PC-9 (cell line): Measurements from ENCODE around the gene TMEM52B. TPM values are rescaled to one million over a fixed set of nuclear protein-coding genes. Genes with fewer than 3 reads are reported as not detected.

Experiments used
- BruUV-seq: library from RNA; stranded (reverse); fragments of 400-500 nt; replicated peaks from 2 replicates; lab custom pipeline; 2021; lab: Mats Ljungman, UMichigan
- CTCF ChIA-PET: fragments of 300-600 bp; sonication (Branson Sonifier 250); formaldehyde crosslinking; loops from one replicate; lab custom pipeline; 2022; ENCODE audit warnings: antibody characterized with exemption; lab: Charles Lee
- POLR2A ChIA-PET: fragments of 300-600 bp; sonication (Branson Sonifier 250); formaldehyde crosslinking; loops from one replicate; lab custom pipeline; 2022; ENCODE audit warnings: antibody characterized with exemption; ENCODE audit not compliant: unreplicated experiment; lab: Charles Lee
- DNase-seq, 2 experiments: peaks; one replicate each; pipeline versions ENCODE4 v3.0.0 to v3.0.0-alpha.2; 2015 to 2022; ENCODE audit warnings: mixed read lengths in 1 of 2
- H2AFZ ChIP-seq: fragments of 200-600 bp; sonication (generic); 2 replicates; pipeline ENCODE4 v1.8.1; 2017; ENCODE audit warnings: antibody characterized with exemption
- H3F3A ChIP-seq: fragments of 200-600 bp; sonication (generic); 2 replicates; pipeline ENCODE4 v1.8.1; 2017; ENCODE audit warnings: antibody characterized with exemption, mild to moderate bottlenecking, low read depth; ENCODE audit not compliant: insufficient read depth
- H3K27ac ChIP-seq: fragments of 200-600 bp; sonication (generic); 2 replicates; pipeline ENCODE4 v1.6.1; 2016; ENCODE audit warnings: mixed run types
- H3K27me3 ChIP-seq: fragments of 200-600 bp; sonication (generic); 2 replicates; pipeline ENCODE4 v1.6.1; 2016; ENCODE audit warnings: low read depth, mixed run types; ENCODE audit not compliant: insufficient read depth
- H3K36me3 ChIP-seq: fragments of 200-600 bp; sonication (generic); 2 replicates; pipeline ENCODE4 v1.6.1; 2016; ENCODE audit warnings: low read depth, mixed run types
- H3K4me1 ChIP-seq: fragments of 200-600 bp; sonication (generic); replicated peaks from 2 replicates; pipeline ENCODE4 v1.6.1; 2016; ENCODE audit warnings: mixed run types; ENCODE audit not compliant: insufficient read depth
- H3K4me2 ChIP-seq: fragments of 200-600 bp; sonication (generic); 2 replicates; pipeline ENCODE4 v1.6.1; 2017; ENCODE audit warnings: mixed run types
- H3K4me3 ChIP-seq: fragments of 200-600 bp; sonication (generic); 2 replicates; pipeline ENCODE4 v1.6.1; 2016; ENCODE audit warnings: mixed run types
- H3K79me2 ChIP-seq: fragments of 200-600 bp; sonication (generic); 2 replicates; pipeline ENCODE4 v1.6.1; 2017; ENCODE audit warnings: low read depth, mixed run types
- H3K9me2 ChIP-seq: fragments of 200-600 bp; sonication (generic); 2 replicates; pipeline ENCODE4 v1.8.1; 2017; ENCODE audit warnings: mild to moderate bottlenecking; ENCODE audit not compliant: insufficient read depth
- H3K9me3 ChIP-seq: fragments of 200-600 bp; sonication (generic); 2 replicates; pipeline ENCODE4 v1.8.1; 2016; ENCODE audit warnings: low read depth; ENCODE audit not compliant: insufficient read depth
- H4K20me1 ChIP-seq: fragments of 200-600 bp; sonication (generic); 2 replicates; pipeline ENCODE4 v1.8.1; 2017; ENCODE audit not compliant: insufficient read depth
- EZH2 ChIP-seq: fragments of 200-600 bp; sonication (generic); IDR thresholded peaks from 2 replicates; pipeline ENCODE4 v1.8.0; 2017; ENCODE audit warnings: antibody characterized with exemption, low read depth
- intact Hi-C: fragments of 100-400 bp; cut with micrococcal nuclease; formaldehyde crosslinking; loops from one replicate; pipeline ENCODE4 v1.10.0; 2022; ENCODE audit not compliant: unreplicated experiment
- total RNA-seq: library from RNA; stranded (reverse); gene quantifications from 2 replicates; pipeline ENCODE4 v1.2.3, GENCODE V29; 2021
- TF ChIP-seq, protein P1 (sequence below): fragments of 200-600 bp; sonication (generic); conservative IDR thresholded peaks from 2 replicates; pipeline ENCODE4 v1.6.1; 2017; ENCODE audit warnings: mixed run types, antibody characterized with exemption, mild to moderate bottlenecking, moderate library complexity

Gene TMEM52B
- total RNA-seq, 1 experiment from 2014 or later = 2.6 TPM

DNA sequence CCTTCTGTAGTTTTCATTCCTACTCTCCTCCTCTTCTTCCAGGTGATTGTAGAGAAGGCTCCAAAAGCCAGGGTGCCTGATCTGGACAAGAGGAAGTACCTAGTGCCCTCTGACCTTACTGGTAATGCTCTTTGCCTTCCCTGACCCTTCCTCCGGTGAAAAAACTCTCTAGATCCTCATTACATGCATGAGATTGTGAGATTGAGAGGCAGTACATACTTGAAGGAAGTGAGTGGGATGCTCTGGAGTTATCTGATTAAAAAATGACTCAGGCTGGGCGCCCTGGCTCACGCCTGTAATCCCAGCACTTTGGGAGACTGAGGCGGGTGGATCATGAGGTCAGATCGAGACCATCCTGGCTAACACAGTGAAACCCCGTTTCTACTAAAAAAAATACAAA, 39.2 kb downstream of the TMEM52B start:
- Histone ChIP-seq H3K27me3 (no peaks in the 10 kb centered on the region), H3K9me2 (no peaks in the 10 kb centered on the region), H3F3A (peaks cover 21% of the 10 kb centered on the region; the same call in 1 of the 2 replicates), H3K27ac (no peak overlapping the region), H3K36me3 (peaks cover 18% of the 10 kb centered on the region; the same call in 1 of the 2 replicates), H3K79me2 (peaks cover 20% of the 10 kb centered on the region), H3K4me2 (no peak overlapping the region), H3K9me3 (no peaks in the 10 kb centered on the region), H3K4me3 (no peak overlapping the region), H3K4me1 (peaks cover 20% of the 10 kb centered on the region), H2AFZ (no peak overlapping the region), H4K20me1 (no peaks in the 10 kb centered on the region)
- intact Hi-C loops = loop anchor here (10.0 kb wide), 2 partner anchors 183 to 463 kb away; partner anchors contain the start of gene CLEC9A
- ChIA-PET POLR2A (no interaction called here), CTCF (no interaction called here)
- TF ChIP-seq, protein P1, sequence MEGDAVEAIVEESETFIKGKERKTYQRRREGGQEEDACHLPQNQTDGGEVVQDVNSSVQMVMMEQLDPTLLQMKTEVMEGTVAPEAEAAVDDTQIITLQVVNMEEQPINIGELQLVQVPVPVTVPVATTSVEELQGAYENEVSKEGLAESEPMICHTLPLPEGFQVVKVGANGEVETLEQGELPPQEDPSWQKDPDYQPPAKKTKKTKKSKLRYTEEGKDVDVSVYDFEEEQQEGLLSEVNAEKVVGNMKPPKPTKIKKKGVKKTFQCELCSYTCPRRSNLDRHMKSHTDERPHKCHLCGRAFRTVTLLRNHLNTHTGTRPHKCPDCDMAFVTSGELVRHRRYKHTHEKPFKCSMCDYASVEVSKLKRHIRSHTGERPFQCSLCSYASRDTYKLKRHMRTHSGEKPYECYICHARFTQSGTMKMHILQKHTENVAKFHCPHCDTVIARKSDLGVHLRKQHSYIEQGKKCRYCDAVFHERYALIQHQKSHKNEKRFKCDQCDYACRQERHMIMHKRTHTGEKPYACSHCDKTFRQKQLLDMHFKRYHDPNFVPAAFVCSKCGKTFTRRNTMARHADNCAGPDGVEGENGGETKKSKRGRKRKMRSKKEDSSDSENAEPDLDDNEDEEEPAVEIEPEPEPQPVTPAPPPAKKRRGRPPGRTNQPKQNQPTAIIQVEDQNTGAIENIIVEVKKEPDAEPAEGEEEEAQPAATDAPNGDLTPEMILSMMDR = no peak
- TF ChIP-seq EZH2 = no peak
- DNase-seq = no peak
- no TSS peak for BruUV-seq

GRCh38 chr12:10220398-10221077, 41.7 kb downstream of the TMEM52B start:
- no peak overlapping the region for H3K27ac ChIP-seq
- H2AFZ ChIP-seq = no peak overlapping the region
- no peaks in the 10 kb centered on the region for H4K20me1 ChIP-seq
- no peaks in the 10 kb centered on the region for H3K9me2 ChIP-seq
- H3K9me3 ChIP-seq = no peaks in the 10 kb centered on the region
- H3K79me2 ChIP-seq = peaks cover 5% of the 10 kb centered on the region
- TF ChIP-seq, protein P1 = no peak
- no peak overlapping the region for H3K4me3 ChIP-seq
- no peak for DNase-seq
- POLR2A ChIA-PET = no interaction called here
- no peaks in the 10 kb centered on the region for H3K27me3 ChIP-seq
- CTCF ChIA-PET = no interaction called here
- peaks cover 2% of the 10 kb centered on the region; the same call in 1 of the 2 replicates for H3F3A ChIP-seq
- peaks cover 18% of the 10 kb centered on the region; the same call in 1 of the 2 replicates for H3K36me3 ChIP-seq
- no peak overlapping the region for H3K4me2 ChIP-seq
- peaks cover 4% of the 10 kb centered on the region for H3K4me1 ChIP-seq
- intact Hi-C loops = no loop called here
- BruUV-seq = no TSS peak

GRCh38 chr12:10221846-10222245, 43.0 kb downstream of the TMEM52B start:
- H3K4me1 ChIP-seq = no peaks in the 10 kb centered on the region
- peaks cover 18% of the 10 kb centered on the region; the same call in 1 of the 2 replicates for H3K36me3 ChIP-seq
- H2AFZ ChIP-seq = no peak overlapping the region
- no peaks in the 10 kb centered on the region for H4K20me1 ChIP-seq
- no peaks in the 10 kb centered on the region for H3K9me3 ChIP-seq
- H3K9me2 ChIP-seq = no peaks in the 10 kb centered on the region
- H3K4me3 ChIP-seq = no peak overlapping the region
- no peaks in the 10 kb centered on the region for H3K79me2 ChIP-seq
- POLR2A ChIA-PET = interaction anchor here (0.6 kb wide), 1 partner anchor 17 kb away, joined by 5 read pairs; no protein-coding TSS in a partner anchor
- intact Hi-C loops = no loop called here
- no peaks in the 10 kb centered on the region for H3F3A ChIP-seq
- BruUV-seq = TSS peak; percentile 2
- no peak overlapping the region for H3K4me2 ChIP-seq
- no peak for DNase-seq
- H3K27me3 ChIP-seq = no peaks in the 10 kb centered on the region
- CTCF ChIA-PET = no interaction called here
- no peak overlapping the region for H3K27ac ChIP-seq
- TF ChIP-seq, protein P1 = no peak
- no peak for TF ChIP-seq EZH2
